Activated T-helper 9 cell treated with anti-CD3 and anti-CD28 coated beads, Interleukin-2, amount 50 U/mL, for 16 hours (primary cell): Measurements from ENCODE around the gene BLVRA.
"Not testable (repeated sequence)": the region's sequence is repeated elsewhere in the genome, so short reads cannot be mapped to it uniquely, and the experiment has no call there.

Experiments
- DNase-seq: peaks from one replicate; pipeline ENCODE4 v3.0.0-alpha.2; 2020; ENCODE audit warnings: low read depth

BLVRA gene

GRCh38 chr7:43758029-43758821 lies at the start of gene BLVRA:
BLVRA (plus strand) TSS chr7:43758680; CDS start chr7:43771159, 12,479 bp downstream.
- DNase-seq, result peak; percentile 58

- DNase-seq, result no peak
These were observed 47.0 kb upstream of the BLVRA start for GRCh38 chr7:43711503-43711902.

GRCh38 chr7:43715966-43716365 lies 42.5 kb upstream of the BLVRA start:
- not testable (repeated sequence) for DNase-seq

GRCh38 chr7:43716598-43716997 lies 41.9 kb upstream of the BLVRA start:
- no peak for DNase-seq

GRCh38 chr7:43721193-43721806 lies 37.2 kb upstream of the BLVRA start:
- no peak for DNase-seq

GRCh38 chr7:43723007-43723341 lies 35.5 kb upstream of the BLVRA start:
- no peak for DNase-seq

GRCh38 chr7:43725251-43725650 lies 33.2 kb upstream of the BLVRA start:
- DNase-seq, result no peak

- no peak for DNase-seq
These were observed 32.0 kb upstream of the BLVRA start for GRCh38 chr7:43726466-43726865.

GRCh38 chr7:43727003-43727402 lies 31.5 kb upstream of the BLVRA start:
- no peak for DNase-seq

- DNase-seq, result no peak
These were observed 31.0 kb upstream of the BLVRA start for GRCh38 chr7:43727494-43727893.

- peak; percentile 76 for DNase-seq
These were observed 29.1 kb upstream of the BLVRA start, which contains the start of gene COA1 for GRCh38 chr7:43729214-43729923. COA1 (minus strand) TSS chr7:43729523; CDS start chr7:43648614, 80,909 bp downstream.

GRCh38 chr7:43729924-43730248 lies 28.6 kb upstream of the BLVRA start:
- DNase-seq, result no peak

GRCh38 chr7:43731494-43731893 lies 27.0 kb upstream of the BLVRA start:
- not testable (repeated sequence) for DNase-seq

- DNase-seq, result not testable (repeated sequence)
These were observed 23.7 kb upstream of the BLVRA start for GRCh38 chr7:43734575-43735332.

GRCh38 chr7:43735403-43735801 lies 23.1 kb upstream of the BLVRA start:
- DNase-seq, result no peak

GRCh38 chr7:43735802-43736603 lies 22.5 kb upstream of the BLVRA start:
- no peak for DNase-seq

GRCh38 chr7:43737467-43738127 lies 20.9 kb upstream of the BLVRA start:
- no peak for DNase-seq

- no peak for DNase-seq
These were observed 15.8 kb upstream of the BLVRA start for GRCh38 chr7:43742692-43743091.

GRCh38 chr7:43747328-43748105 lies 11.0 kb upstream of the BLVRA start:
- DNase-seq, result no peak

GRCh38 chr7:43749383-43749940 lies 9.0 kb upstream of the BLVRA start:
- DNase-seq, result no peak
